Skeletal muscle tissue (tissue), 4 donors: ENCODE results near the gene MOB1B. TPM values are rescaled to one million over a fixed set of nuclear protein-coding genes. Genes with fewer than 3 reads are reported as not detected.

Source experiments
- H3K27ac ChIP-seq: one replicate; pipeline ENCODE4 v1.7.0; 2013; ENCODE audit warnings: mild to moderate bottlenecking, low read depth, low read length, inconsistent platforms
- H3K27me3 ChIP-seq, 3 donors: one replicate each; pipeline ENCODE4 v1.7.0; 2013; ENCODE audit warnings: low read length in 3 of 3; ENCODE audit not compliant: control insufficient read depth in 3 of 3, insufficient read depth in 3 of 3
- H3K36me3 ChIP-seq, 3 donors: one replicate each; pipeline ENCODE4 v1.7.0; 2013; ENCODE audit warnings: low read length in 3 of 3; ENCODE audit not compliant: control insufficient read depth in 3 of 3, insufficient read depth in 3 of 3
- H3K4me1 ChIP-seq, 3 donors: one replicate each; pipeline ENCODE4 v1.7.0; 2013; ENCODE audit warnings: low read length in 3 of 3, mild to moderate bottlenecking in 3 of 3; ENCODE audit not compliant: control insufficient read depth in 3 of 3, insufficient read depth in 3 of 3
- H3K4me3 ChIP-seq, 3 donors: one replicate each; pipeline ENCODE4 v1.7.0; 2013; ENCODE audit warnings: low read length in 3 of 3
- H3K9ac ChIP-seq, 3 donors: one replicate each; pipeline ENCODE4 v1.7.0; 2013; ENCODE audit warnings: low read length in 3 of 3, mild to moderate bottlenecking in 3 of 3, moderate library complexity in 2 of 3, low read depth in 1 of 3
- H3K9me3 ChIP-seq, 3 donors: one replicate each; pipeline ENCODE4 v1.7.0; 2013; ENCODE audit warnings: low read length in 3 of 3; ENCODE audit not compliant: control insufficient read depth in 3 of 3
- total RNA-seq: library from RNA; depleted of rRNA; stranded (reverse); fragments of >200 nt; gene quantifications from one replicate; pipeline ENCODE4 v1.2.3, GENCODE V29; 2014
- donor health status: Osteomylitis.

The MOB1B gene
- total RNA-seq, 1 donor from 2014 or later = 30.3 TPM

- no peaks in the 10 kb centered on the region for H3K36me3 ChIP-seq
- H3K9me3 ChIP-seq = no peaks in the 10 kb centered on the region
- no peak overlapping the region for H3K4me3 ChIP-seq
- H3K27me3 ChIP-seq = no peaks in the 10 kb centered on the region
- no peaks in the 10 kb centered on the region for H3K4me1 ChIP-seq
- H3K27ac ChIP-seq = no peak overlapping the region
- no peak overlapping the region for H3K9ac ChIP-seq
Measured at GRCh38 chr4:70930530-70931256, 28.5 kb downstream of the MOB1B start.

GRCh38 chr4:70931347-70931746, 29.2 kb downstream of the MOB1B start:
- H3K9ac ChIP-seq = no peak overlapping the region
- H3K36me3 ChIP-seq = no peaks in the 10 kb centered on the region
- no peak overlapping the region for H3K27ac ChIP-seq

GRCh38 chr4:70932984-70933383, 30.8 kb downstream of the MOB1B start:
- H3K4me3 ChIP-seq = no peak overlapping the region
- no peak overlapping the region for H3K27ac ChIP-seq
- H3K9me3 ChIP-seq = no peaks in the 10 kb centered on the region
- H3K9ac ChIP-seq = no peak overlapping the region
- H3K4me1 ChIP-seq = no peaks in the 10 kb centered on the region
- H3K36me3 ChIP-seq = no peaks in the 10 kb centered on the region
- H3K27me3 ChIP-seq = no peaks in the 10 kb centered on the region

More at GRCh38 chr4:70931347-70931746, 29.2 kb downstream of the MOB1B start:
- Histone ChIP-seq H3K9me3 (no peaks in the 10 kb centered on the region), H3K27me3 (no peaks in the 10 kb centered on the region), H3K4me3 (no peak overlapping the region), H3K4me1 (no peaks in the 10 kb centered on the region)

GRCh38 chr4:70935038-70935695, 33.0 kb downstream of the MOB1B start:
- no peak overlapping the region for H3K9ac ChIP-seq
- H3K4me3 ChIP-seq = no peak overlapping the region
- H3K4me1 ChIP-seq = no peaks in the 10 kb centered on the region
- H3K27me3 ChIP-seq = no peaks in the 10 kb centered on the region
- H3K36me3 ChIP-seq = no peaks in the 10 kb centered on the region
- no peaks in the 10 kb centered on the region for H3K9me3 ChIP-seq
- no peak overlapping the region for H3K27ac ChIP-seq

GRCh38 chr4:70936200-70936787, 34.1 kb downstream of the MOB1B start:
- H3K27ac ChIP-seq = no peak overlapping the region
- H3K9ac ChIP-seq = no peak overlapping the region
- H3K27me3 ChIP-seq = no peaks in the 10 kb centered on the region
- H3K4me1 ChIP-seq = no peaks in the 10 kb centered on the region
- H3K9me3 ChIP-seq = no peaks in the 10 kb centered on the region
- no peak overlapping the region for H3K4me3 ChIP-seq
- H3K36me3 ChIP-seq = no peaks in the 10 kb centered on the region

GRCh38 chr4:70938086-70938485, 35.9 kb downstream of the MOB1B start:
- Histone ChIP-seq H3K9me3 (no peaks in the 10 kb centered on the region), H3K36me3 (no peaks in the 10 kb centered on the region), H3K9ac (no peak overlapping the region), H3K4me3 (no peak overlapping the region), H3K27ac (no peak overlapping the region), H3K27me3 (no peaks in the 10 kb centered on the region), H3K4me1 (no peaks in the 10 kb centered on the region)

- Histone ChIP-seq H3K4me1 (no peaks in the 10 kb centered on the region), H3K27me3 (no peaks in the 10 kb centered on the region), H3K36me3 (no peaks in the 10 kb centered on the region), H3K27ac (no peak overlapping the region), H3K9ac (no peak overlapping the region), H3K9me3 (no peaks in the 10 kb centered on the region), H3K4me3 (no peak overlapping the region)
Measured at GRCh38 chr4:70940134-70940533, 38.0 kb downstream of the MOB1B start.

GRCh38 chr4:70943114-70943513, 40.9 kb downstream of the MOB1B start:
- H3K27me3 ChIP-seq = no peaks in the 10 kb centered on the region
- no peaks in the 10 kb centered on the region for H3K9me3 ChIP-seq
- H3K27ac ChIP-seq = no peak overlapping the region
- H3K36me3 ChIP-seq = no peaks in the 10 kb centered on the region
- no peak overlapping the region for H3K9ac ChIP-seq
- no peaks in the 10 kb centered on the region for H3K4me1 ChIP-seq
- H3K4me3 ChIP-seq = no peak overlapping the region

GRCh38 chr4:70945046-70945445, 42.9 kb downstream of the MOB1B start:
- H3K36me3 ChIP-seq = no peaks in the 10 kb centered on the region
- H3K27ac ChIP-seq = no peak overlapping the region
- H3K4me3 ChIP-seq = no peak overlapping the region
- no peak overlapping the region for H3K9ac ChIP-seq
- no peaks in the 10 kb centered on the region for H3K27me3 ChIP-seq
- no peaks in the 10 kb centered on the region for H3K9me3 ChIP-seq
- no peaks in the 10 kb centered on the region for H3K4me1 ChIP-seq

GRCh38 chr4:70945452-70946055, 43.4 kb downstream of the MOB1B start:
- H3K4me1 ChIP-seq = no peaks in the 10 kb centered on the region
- H3K27ac ChIP-seq = no peak overlapping the region
- no peaks in the 10 kb centered on the region for H3K27me3 ChIP-seq
- H3K4me3 ChIP-seq = no peak overlapping the region
- no peaks in the 10 kb centered on the region for H3K9me3 ChIP-seq
- no peaks in the 10 kb centered on the region for H3K36me3 ChIP-seq
- no peak overlapping the region for H3K9ac ChIP-seq
